CD4-positive, alpha-beta T cell (primary cell): Measurements from ENCODE around the gene WASL. TPM values are rescaled to one million over a fixed set of nuclear protein-coding genes. Genes with fewer than 3 reads are reported as not detected.
A peak's percentile ranks its signal among the peaks of the same experiment; 100 is the strongest.
"Not testable (repeated sequence)": the region's sequence is repeated elsewhere in the genome, so short reads cannot be mapped to it uniquely, and the experiment has no call there.

Experiments
- ATAC-seq: fragments of 200-7000 bp; cut with Tn5 transposase; one replicate; pipeline ENCODE4 v1.10.0; 2022; ENCODE audit warnings: mild to moderate bottlenecking; ENCODE audit not compliant: poor library complexity
- CTCF ChIA-PET: fragments of 350-600 bp; sonication (Branson Sonifier 250); formaldehyde crosslinking; loops from one replicate; lab custom pipeline; 2021; ENCODE audit warnings: antibody characterized with exemption, inconsistent platforms; lab: Charles Lee
- POLR2A ChIA-PET: fragments of 350-600 bp; sonication (Branson Sonifier 250); formaldehyde crosslinking; loops from one replicate; lab custom pipeline; 2021; ENCODE audit warnings: antibody characterized with exemption, inconsistent platforms; lab: Charles Lee
- DNase-seq, 14 experiments: peaks; one replicate each; pipeline ENCODE4 v3.0.0-alpha.2; 2013 to 2020; ENCODE audit warnings: mixed read lengths in 2 of 14
- H3K27ac ChIP-seq, 2 donors: one replicate each; pipeline versions ENCODE4 v1.5.1 to v1.7.0; 2013; ENCODE audit warnings: low read length in 2 of 2, low read depth in 1 of 2, mild to moderate bottlenecking in 1 of 2
- H3K27me3 ChIP-seq, 2 experiments: 1 replicate in 1 of 2; 2 replicates in 1 of 2; pipeline versions ENCODE4 v1.6.1 to v1.7.0; 2013; ENCODE audit warnings: low read length in 2 of 2, control low read depth in 1 of 2, mild to moderate bottlenecking in 1 of 2, moderate library complexity in 1 of 2; ENCODE audit not compliant: insufficient read depth in 2 of 2, control insufficient read depth in 1 of 2
- H3K36me3 ChIP-seq: one replicate; pipeline ENCODE4 v1.6.1; 2013; ENCODE audit warnings: low read length, control low read depth; ENCODE audit not compliant: insufficient read depth
- H3K4me1 ChIP-seq: one replicate; pipeline ENCODE4 v1.6.1; 2013; ENCODE audit warnings: low read length, control low read depth; ENCODE audit not compliant: insufficient read depth
- H3K4me3 ChIP-seq: one replicate; pipeline ENCODE4 v1.5.1; 2013; ENCODE audit warnings: mild to moderate bottlenecking, low read length, moderate library complexity
- H3K9me3 ChIP-seq, 2 experiments: 1 replicate in 1 of 2; 2 replicates in 1 of 2; pipeline versions ENCODE4 v1.6.1 to v1.7.0; 2013; ENCODE audit warnings: low read length in 2 of 2, mild to moderate bottlenecking in 2 of 2, control low read depth in 1 of 2, moderate library complexity in 1 of 2; ENCODE audit not compliant: control insufficient read depth in 1 of 2, insufficient read depth in 1 of 2
- H3K27ac Mint-ChIP-seq: one replicate; pipeline ENCODE4 v1.8.0; 2020; ENCODE audit warnings: mixed read lengths
- H3K27me3 Mint-ChIP-seq: one replicate; pipeline ENCODE4 v1.8.0; 2021; ENCODE audit warnings: mixed read lengths
- H3K36me3 Mint-ChIP-seq: one replicate; pipeline ENCODE4 v1.8.0; 2021; ENCODE audit warnings: low read depth, mixed read lengths
- H3K4me1 Mint-ChIP-seq: one replicate; pipeline ENCODE4 v1.8.0; 2021; ENCODE audit warnings: low read depth, mixed read lengths
- H3K4me3 Mint-ChIP-seq: one replicate; pipeline ENCODE4 v1.8.0; 2020; ENCODE audit warnings: mild to moderate bottlenecking, mixed read lengths
- H3K9me3 Mint-ChIP-seq: one replicate; pipeline ENCODE4 v1.8.0; 2020; ENCODE audit warnings: mixed read lengths
- intact Hi-C, 2 experiments: fragments of 100-400 bp; cut with DNase I in 1 of 2; cut with micrococcal nuclease in 1 of 2; formaldehyde crosslinking; loops; one replicate each; pipeline versions ENCODE4 v1.15.1 to v1.9.0; 2023 to 2025; cut with DNase I, micrococcal nuclease
- total RNA-seq, 174 experiments: library from RNA in 2 of 174; stranded (reverse) in 2 of 174; gene quantifications; one replicate each; pipeline ENCODE4 v1.2.3 and lab custom pipeline; 2021 to 2026
- TF ChIP-seq, protein P1 (sequence below): fragments of 200-600 bp; IDR thresholded peaks from one replicate; pipeline ENCODE4 v1.8.0; 2022; ENCODE audit warnings: antibody characterized with exemption, mild to moderate bottlenecking

WASL gene
- total RNA-seq, 2 experiments from 2014 or later, result 8.6 to 9.3 TPM

DNA sequence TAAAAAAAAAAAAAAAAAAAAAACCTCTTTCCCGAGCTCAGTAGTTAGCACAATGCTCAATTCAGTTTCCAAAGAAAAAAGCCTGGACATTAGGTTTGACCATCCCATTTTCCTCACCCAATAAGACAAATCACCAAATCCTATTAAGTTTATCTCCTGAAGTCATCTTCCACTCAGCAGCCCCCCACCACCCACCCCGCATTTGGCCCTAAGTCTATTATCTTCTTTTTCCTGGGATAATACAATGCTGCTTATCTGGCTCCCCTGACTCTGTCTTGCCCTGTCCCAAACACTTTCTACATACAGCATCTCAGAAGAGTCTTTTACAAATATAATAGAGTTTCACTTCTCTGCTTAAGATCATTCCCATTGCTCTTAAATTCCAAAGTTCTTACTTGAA is 110.9 kb downstream of the WASL start:
- Mint-ChIP-seq H3K27ac (no peak overlapping the region), H3K4me1 (no peaks in the 10 kb centered on the region), H3K4me3 (no peak overlapping the region), H3K27me3 (peaks cover 42% of the 10 kb centered on the region), H3K36me3 (no peaks in the 10 kb centered on the region), H3K9me3 (no peaks in the 10 kb centered on the region)
- no peak for DNase-seq
- ChIA-PET CTCF (no interaction called here), POLR2A (no interaction called here)
- H3K9me3 ChIP-seq, result no peaks in the 10 kb centered on the region
- no peaks in the 10 kb centered on the region for H3K36me3 ChIP-seq
- intact Hi-C loops, result loop anchor here (2.0 to 5.0 kb wide), 2 partner anchors 227 to 1219 kb away; no protein-coding TSS in a partner anchor
- no peaks in the 10 kb centered on the region for H3K4me1 ChIP-seq
- TF ChIP-seq, protein P1, sequence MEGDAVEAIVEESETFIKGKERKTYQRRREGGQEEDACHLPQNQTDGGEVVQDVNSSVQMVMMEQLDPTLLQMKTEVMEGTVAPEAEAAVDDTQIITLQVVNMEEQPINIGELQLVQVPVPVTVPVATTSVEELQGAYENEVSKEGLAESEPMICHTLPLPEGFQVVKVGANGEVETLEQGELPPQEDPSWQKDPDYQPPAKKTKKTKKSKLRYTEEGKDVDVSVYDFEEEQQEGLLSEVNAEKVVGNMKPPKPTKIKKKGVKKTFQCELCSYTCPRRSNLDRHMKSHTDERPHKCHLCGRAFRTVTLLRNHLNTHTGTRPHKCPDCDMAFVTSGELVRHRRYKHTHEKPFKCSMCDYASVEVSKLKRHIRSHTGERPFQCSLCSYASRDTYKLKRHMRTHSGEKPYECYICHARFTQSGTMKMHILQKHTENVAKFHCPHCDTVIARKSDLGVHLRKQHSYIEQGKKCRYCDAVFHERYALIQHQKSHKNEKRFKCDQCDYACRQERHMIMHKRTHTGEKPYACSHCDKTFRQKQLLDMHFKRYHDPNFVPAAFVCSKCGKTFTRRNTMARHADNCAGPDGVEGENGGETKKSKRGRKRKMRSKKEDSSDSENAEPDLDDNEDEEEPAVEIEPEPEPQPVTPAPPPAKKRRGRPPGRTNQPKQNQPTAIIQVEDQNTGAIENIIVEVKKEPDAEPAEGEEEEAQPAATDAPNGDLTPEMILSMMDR, result no peak
- peaks cover 0 to 20% of the 10 kb centered on the region in 2 experiments for H3K27me3 ChIP-seq
- no peak for ATAC-seq
- no peak overlapping the region for H3K27ac ChIP-seq
- no peak overlapping the region for H3K4me3 ChIP-seq

DNA sequence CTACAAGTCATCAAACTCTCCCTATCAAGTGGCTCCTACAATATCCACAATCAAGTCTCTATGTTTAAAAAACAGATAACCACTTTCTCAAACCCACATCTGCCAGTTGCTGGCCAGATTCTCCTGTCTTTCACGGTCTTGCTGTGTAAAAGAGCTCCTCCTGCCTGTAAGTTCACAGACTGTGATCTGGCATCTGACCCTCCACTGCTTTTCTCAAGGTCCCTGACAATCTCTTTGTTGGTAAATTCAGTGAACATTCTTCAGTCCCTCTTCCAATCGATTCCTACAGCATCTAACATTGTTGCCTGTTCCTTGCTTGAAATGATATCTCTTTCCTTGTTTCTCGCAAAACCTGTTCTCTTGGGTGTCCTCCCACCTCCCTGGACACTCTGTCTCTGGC is 111.6 kb downstream of the WASL start:
- ATAC-seq (no peak), DNase-seq (no peak)
- Histone ChIP-seq H3K4me3 (no peak overlapping the region), H3K9me3 (no peaks in the 10 kb centered on the region), H3K27me3 (peaks cover 0 to 13% of the 10 kb centered on the region in 2 experiments), H3K4me1 (no peaks in the 10 kb centered on the region), H3K27ac (no peak overlapping the region), H3K36me3 (no peaks in the 10 kb centered on the region)
- no peak overlapping the region for H3K27ac Mint-ChIP-seq
- TF ChIP-seq, protein P1, result no peak
- intact Hi-C loops, result loop anchor here (2.0 to 5.0 kb wide), 2 partner anchors 228 to 1220 kb away; no protein-coding TSS in a partner anchor
- no peak overlapping the region for H3K4me3 Mint-ChIP-seq
- no peaks in the 10 kb centered on the region for H3K4me1 Mint-ChIP-seq
- H3K27me3 Mint-ChIP-seq, result peaks cover 35% of the 10 kb centered on the region
- H3K36me3 Mint-ChIP-seq, result no peaks in the 10 kb centered on the region
- ChIA-PET POLR2A (no interaction called here), CTCF (no interaction called here)
- H3K9me3 Mint-ChIP-seq, result no peaks in the 10 kb centered on the region

DNA sequence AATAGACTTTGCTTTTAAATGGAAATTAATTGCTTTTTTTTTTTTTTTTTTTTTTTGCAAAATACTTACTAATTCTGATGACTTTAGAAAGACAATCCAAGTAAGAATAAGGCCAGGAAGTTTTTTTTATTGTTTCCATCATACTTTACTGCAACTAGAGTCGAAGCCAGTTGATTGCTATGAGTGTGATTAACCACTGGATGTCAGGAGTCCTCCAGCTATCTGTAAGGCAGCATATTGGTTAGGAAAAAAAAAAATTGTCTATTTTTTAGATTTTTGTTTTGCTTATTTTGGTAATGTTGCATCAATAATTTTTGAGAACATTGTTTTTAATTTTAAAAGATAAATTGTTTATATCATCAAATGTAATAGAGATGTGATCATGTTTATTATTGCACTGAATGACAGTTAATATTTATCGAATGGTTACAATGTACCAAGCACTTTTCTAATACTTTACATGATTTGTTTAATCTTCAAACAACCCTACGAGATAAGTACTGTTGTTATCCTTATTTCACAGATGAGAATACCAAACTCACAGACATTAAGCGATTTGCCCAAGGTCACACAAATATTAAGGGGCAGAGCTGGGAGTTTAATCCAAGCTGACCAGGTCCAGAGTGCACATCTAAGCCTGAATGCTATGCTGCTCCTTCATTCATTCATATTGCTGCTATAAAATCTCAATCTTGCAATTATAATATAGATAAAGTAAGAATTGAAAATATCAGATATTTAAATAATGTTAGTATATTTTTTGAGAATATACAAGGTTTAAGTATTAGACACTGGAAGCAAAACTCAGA is 113.0 kb downstream of the WASL start:
- Mint-ChIP-seq H3K27ac (no peak overlapping the region), H3K36me3 (no peaks in the 10 kb centered on the region), H3K9me3 (no peaks in the 10 kb centered on the region), H3K4me1 (no peaks in the 10 kb centered on the region), H3K4me3 (no peak overlapping the region), H3K27me3 (peaks cover 25% of the 10 kb centered on the region)
- ChIA-PET CTCF (interaction anchor here (0.7 kb wide), 1 partner anchor 107 kb away, joined by 3 read pairs; no protein-coding TSS in a partner anchor), POLR2A (no interaction called here)
- no peaks in the 10 kb centered on the region for H3K4me1 ChIP-seq
- H3K9me3 ChIP-seq, result no peaks in the 10 kb centered on the region
- H3K36me3 ChIP-seq, result no peaks in the 10 kb centered on the region
- no peak overlapping the region for H3K4me3 ChIP-seq
- H3K27ac ChIP-seq, result no peak overlapping the region
- TF ChIP-seq, protein P1, result no peak
- DNase-seq (peak in 2 of 14 experiments; percentile 9 to 22), ATAC-seq (no peak)
- intact Hi-C loops, result loop anchor here (1.0 to 5.0 kb wide), 3 partner anchors 229 to 1222 kb away; no protein-coding TSS in a partner anchor
- H3K27me3 ChIP-seq, result peaks cover 0 to 12% of the 10 kb centered on the region in 2 experiments

DNA sequence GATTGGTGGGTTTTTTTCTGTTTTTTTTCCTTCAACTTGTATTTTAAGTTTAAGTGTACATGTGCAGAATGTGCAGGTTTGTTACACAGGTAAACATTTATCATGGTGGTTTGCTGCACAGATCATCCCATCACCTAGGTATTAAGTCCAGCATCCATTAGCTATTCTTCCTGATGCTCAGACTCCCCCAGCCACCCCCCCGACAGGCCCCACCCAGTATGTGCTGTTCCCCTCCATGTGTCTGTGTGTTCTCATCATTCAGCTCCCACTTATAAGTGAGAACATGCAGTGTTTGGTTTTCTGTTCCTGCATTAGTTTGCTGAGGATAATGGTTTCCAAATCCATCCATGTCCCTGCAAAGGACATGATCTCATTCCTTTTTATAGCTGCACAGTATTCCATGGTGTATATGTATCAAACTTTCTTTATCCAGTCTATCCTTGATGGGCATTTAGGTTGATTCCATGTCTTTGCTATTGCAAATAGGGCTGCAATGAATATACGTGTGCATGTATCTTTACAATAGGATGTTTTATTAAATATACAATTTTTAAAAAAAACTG is 114.7 kb downstream of the WASL start:
- H3K36me3 ChIP-seq, ATAC-seq, DNase-seq, H3K27me3 ChIP-seq, H3K27ac Mint-ChIP-seq, H3K4me1 Mint-ChIP-seq, H3K9me3 ChIP-seq, H3K27ac ChIP-seq, H3K4me3 Mint-ChIP-seq, intact Hi-C loops, H3K36me3 Mint-ChIP-seq, H3K9me3 Mint-ChIP-seq, H3K4me1 ChIP-seq, H3K4me3 ChIP-seq, POLR2A ChIA-PET: not testable (repeated sequence)
- peaks cover 24% of the 10 kb centered on the region for H3K27me3 Mint-ChIP-seq
- CTCF ChIA-PET, result interaction anchor here (0.5 kb wide), 1 partner anchor 1669 kb away, joined by 4 read pairs; no protein-coding TSS in a partner anchor
